GM21381 (cell line): ENCODE measurements around the gene CCDC154.

Source experiments
- ATAC-seq: cut with Tn5 transposase; IDR thresholded peaks from one replicate; pipeline ENCODE4 v1.9.1; 2021; ENCODE audit warnings: mild to moderate bottlenecking, moderate library complexity; ENCODE audit not compliant: unreplicated experiment

CCDC154 gene

GRCh38 chr16:1427473-1428461 is 16.6 kb downstream of the CCDC154 start:
- no peak for ATAC-seq

GRCh38 chr16:1426734-1427471 is 17.5 kb downstream of the CCDC154 start:
- no peak for ATAC-seq

GRCh38 chr16:1425616-1426370 is 18.6 kb downstream of the CCDC154 start:
- no peak for ATAC-seq

- no peak for ATAC-seq
Measured at GRCh38 chr16:1424028-1424427, 20.3 kb downstream of the CCDC154 start.

- ATAC-seq, result no peak
Measured at GRCh38 chr16:1422076-1422475, 22.3 kb downstream of the CCDC154 start.

- peak; percentile 10 for ATAC-seq
Measured at GRCh38 chr16:1420111-1420539, 24.2 kb downstream of the CCDC154 start.

GRCh38 chr16:1416521-1416941 is 27.8 kb downstream of the CCDC154 start:
- ATAC-seq, result no peak

GRCh38 chr16:1414532-1415260 is 29.7 kb downstream of the CCDC154 start, which contains the start of gene UNKL:
Gene UNKL, minus strand, starts transcription at chr16:1414704. Its CDS starts 13 bp downstream, at chr16:1414691.
- ATAC-seq, result peak; percentile 51

- ATAC-seq, result peak; percentile 41
Measured at GRCh38 chr16:1413684-1414531, 30.4 kb downstream of the CCDC154 start.

- no peak for ATAC-seq
Measured at GRCh38 chr16:1412847-1413246, 31.5 kb downstream of the CCDC154 start.

- ATAC-seq, result peak; percentile 81
Measured at GRCh38 chr16:1408171-1408837, 36.1 kb downstream of the CCDC154 start.

GRCh38 chr16:1407753-1408152 is 36.6 kb downstream of the CCDC154 start:
- ATAC-seq, result peak; percentile 12

- no peak for ATAC-seq
Measured at GRCh38 chr16:1403733-1404132, 40.6 kb downstream of the CCDC154 start.

GRCh38 chr16:1403036-1403435 is 41.3 kb downstream of the CCDC154 start:
- ATAC-seq, result no peak

- no peak for ATAC-seq
Measured at GRCh38 chr16:1401758-1402154, 42.6 kb downstream of the CCDC154 start.

GRCh38 chr16:1401061-1401757 is 43.1 kb downstream of the CCDC154 start:
- ATAC-seq, result no peak

GRCh38 chr16:1398826-1399581 is 45.4 kb downstream of the CCDC154 start:
- ATAC-seq, result no peak
